IMR-90 (cell line): ENCODE results near the gene PRKN. TPM values are rescaled to one million over a fixed set of nuclear protein-coding genes. Genes with fewer than 3 reads are reported as not detected.

Experiments used
- ATAC-seq: fragments of 200-7000 bp; cut with Tn5 transposase; 2 replicates; pipeline ENCODE4 v1.9.1; 2020; ENCODE audit warnings: low read depth, mild to moderate bottlenecking, moderate library complexity
- BruUV-seq: library from RNA; stranded (reverse); fragments of 400-500 nt; replicated peaks from 2 replicates; lab custom pipeline; 2021; lab: Mats Ljungman, UMichigan
- CTCF ChIA-PET: fragments of 300-600 bp; formaldehyde crosslinking; extraction: SDS; loops from one replicate; lab custom pipeline; 2021; ENCODE audit warnings: antibody characterized with exemption; lab: Yijun Ruan, JAX
- POLR2A ChIA-PET: fragments of 300-600 bp; sonication (Branson Sonifier 250); formaldehyde crosslinking; loops from one replicate; lab custom pipeline; 2022; ENCODE audit warnings: antibody characterized with exemption; ENCODE audit not compliant: unreplicated experiment; lab: Charles Lee
- DNase-seq: peaks from one replicate; pipeline ENCODE4 v3.0.0; 2013
- H2AFZ ChIP-seq: replicated peaks from 2 replicates; pipeline ENCODE3; 2013; ENCODE audit warnings: low read length, mild to moderate bottlenecking; ENCODE audit not compliant: poor library complexity
- H2AK5ac ChIP-seq: 2 replicates; pipeline ENCODE4 v1.6.1; 2013; ENCODE audit warnings: low read depth, low read length, inconsistent platforms
- H2AK9ac ChIP-seq: replicated peaks from 2 replicates; pipeline ENCODE3; 2013; ENCODE audit warnings: mild to moderate bottlenecking, low read depth, low read length, moderate library complexity; ENCODE audit not compliant: poor library complexity
- H2BK120ac ChIP-seq: 2 replicates; pipeline ENCODE4 v1.6.1; 2013; ENCODE audit warnings: low read depth, low read length, inconsistent platforms
- H2BK15ac ChIP-seq: 3 replicates; pipeline ENCODE4 v1.6.1; 2013; ENCODE audit warnings: low read depth, low read length, inconsistent platforms
- H2BK20ac ChIP-seq: 2 replicates; pipeline ENCODE4 v1.6.1; 2013; ENCODE audit warnings: low read depth, mild to moderate bottlenecking, inconsistent platforms, low read length, moderate library complexity
- H2BK5ac ChIP-seq: 2 replicates; pipeline ENCODE4 v1.6.1; 2013; ENCODE audit warnings: mild to moderate bottlenecking, low read depth, low read length, inconsistent platforms; ENCODE audit not compliant: poor library complexity, severe bottlenecking
- H3K14ac ChIP-seq: replicated peaks from 2 replicates; pipeline ENCODE4 v1.6.1; 2013; ENCODE audit warnings: low read depth, low read length, inconsistent platforms
- H3K18ac ChIP-seq: 2 replicates; pipeline ENCODE4 v1.6.1; 2013; ENCODE audit warnings: low read depth, low read length, control low read depth
- H3K23ac ChIP-seq: 2 replicates; pipeline ENCODE4 v1.6.1; 2013; ENCODE audit warnings: low read depth, low read length, inconsistent platforms
- H3K27ac ChIP-seq: 2 replicates; pipeline ENCODE4 v1.5.1; 2013; ENCODE audit warnings: mild to moderate bottlenecking, control low read depth, low read length; ENCODE audit not compliant: insufficient read depth
- H3K27me3 ChIP-seq: 2 replicates; pipeline ENCODE4 v1.6.1; 2013; ENCODE audit warnings: low read length; ENCODE audit not compliant: control insufficient read depth, insufficient read depth
- H3K36me3 ChIP-seq: 2 replicates; pipeline ENCODE4 v1.6.1; 2013; ENCODE audit warnings: low read length, mixed read lengths; ENCODE audit not compliant: control insufficient read depth, insufficient read depth
- H3K4ac ChIP-seq: 2 replicates; pipeline ENCODE4 v1.6.1; 2013; ENCODE audit warnings: low read depth, low read length, inconsistent platforms
- H3K4me1 ChIP-seq: 2 replicates; pipeline ENCODE4 v1.6.1; 2013; ENCODE audit warnings: low read length, mixed read lengths; ENCODE audit not compliant: control insufficient read depth, insufficient read depth
- H3K4me2 ChIP-seq: 2 replicates; pipeline ENCODE4 v1.6.1; 2013; ENCODE audit warnings: low read depth, mild to moderate bottlenecking, control low read depth, low read length, moderate library complexity
- H3K4me3 ChIP-seq: 2 replicates; pipeline ENCODE4 v1.5.1; 2013; ENCODE audit warnings: low read depth, mild to moderate bottlenecking, control low read depth, low read length, moderate library complexity; ENCODE audit not compliant: insufficient read depth
- H3K56ac ChIP-seq: 2 replicates; pipeline ENCODE4 v1.6.1; 2013; ENCODE audit warnings: low read length, inconsistent platforms; ENCODE audit not compliant: insufficient read depth; ENCODE audit errors: extremely low read depth
- H3K79me1 ChIP-seq, 2 experiments: 2 replicates each; pipeline ENCODE4 v1.6.1; 2013; ENCODE audit warnings: low read length in 2 of 2, inconsistent platforms in 1 of 2, low read depth in 1 of 2
- H3K9ac ChIP-seq: 2 replicates; pipeline ENCODE4 v1.6.1; 2013; ENCODE audit warnings: low read depth, low read length, control low read depth
- H3K9me1 ChIP-seq: 2 replicates; pipeline ENCODE4 v1.6.1; 2013; ENCODE audit warnings: low read length, inconsistent platforms; ENCODE audit not compliant: insufficient read depth
- H3K9me3 ChIP-seq: 2 replicates; pipeline ENCODE4 v1.6.1; 2013; ENCODE audit warnings: low read length; ENCODE audit not compliant: control insufficient read depth, insufficient read depth
- H4K20me1 ChIP-seq: 2 replicates; pipeline ENCODE4 v1.6.1; 2013; ENCODE audit warnings: low read length, inconsistent platforms; ENCODE audit not compliant: insufficient read depth
- H4K5ac ChIP-seq: 2 replicates; pipeline ENCODE4 v1.6.1; 2013; ENCODE audit warnings: mild to moderate bottlenecking, low read depth, low read length, control low read depth
- H4K8ac ChIP-seq, 2 experiments: 2 replicates each; pipeline ENCODE4 v1.6.1; 2013; ENCODE audit warnings: low read depth in 2 of 2, low read length in 2 of 2, control low read depth in 1 of 2, inconsistent platforms in 1 of 2
- H4K91ac ChIP-seq: 2 replicates; pipeline ENCODE4 v1.6.1; 2013; ENCODE audit warnings: low read depth, low read length, inconsistent platforms; ENCODE audit not compliant: insufficient read depth
- BHLHE40 ChIP-seq: fragments of 150-350 bp; IDR thresholded peaks from 2 replicates; pipeline ENCODE4 v1.6.1; 2016; ENCODE audit warnings: mild to moderate bottlenecking, low read depth, low read length
- CEBPB ChIP-seq: IDR thresholded peaks from 2 replicates; pipeline ENCODE4 v1.6.1; 2012; ENCODE audit warnings: low read depth, low read length, improper control_type of control experiment
- CHD1 ChIP-seq: IDR thresholded peaks from 2 replicates; pipeline ENCODE4 v1.6.1; 2012; ENCODE audit warnings: low read depth, low read length, improper control_type of control experiment
- FOS ChIP-seq: fragments of 150-350 bp; IDR thresholded peaks from 2 replicates; pipeline ENCODE4 v1.6.1; 2016; ENCODE audit warnings: low read depth, low read length
- MAFK ChIP-seq: IDR thresholded peaks from 2 replicates; pipeline ENCODE4 v1.6.1; 2012; ENCODE audit warnings: low read depth, low read length, improper control_type of control experiment
- MAZ ChIP-seq: IDR thresholded peaks from 2 replicates; pipeline ENCODE4 v1.6.1; 2012; ENCODE audit warnings: low read depth, mild to moderate bottlenecking, low read length, improper control_type of control experiment, moderate library complexity, borderline replicate concordance
- MXI1 ChIP-seq: IDR thresholded peaks from 2 replicates; pipeline ENCODE4 v1.6.1; 2012; ENCODE audit warnings: low read depth, mild to moderate bottlenecking, low read length, moderate library complexity, borderline replicate concordance
- NFE2L2 ChIP-seq: fragments of 150-350 bp; IDR thresholded peaks from 2 replicates; pipeline ENCODE4 v1.6.1; 2016; ENCODE audit warnings: low read depth, mild to moderate bottlenecking, low read length
- POLR2A ChIP-seq: IDR thresholded peaks from 2 replicates; pipeline ENCODE4 v1.6.1; 2012; ENCODE audit warnings: mild to moderate bottlenecking, low read depth, low read length
- RAD21 ChIP-seq: IDR thresholded peaks from 2 replicates; pipeline ENCODE4 v1.6.1; 2012; ENCODE audit warnings: low read length, improper control_type of control experiment
- RCOR1 ChIP-seq: IDR thresholded peaks from 2 replicates; pipeline ENCODE4 v1.6.1; 2012; ENCODE audit warnings: mild to moderate bottlenecking, low read length, improper control_type of control experiment; ENCODE audit not compliant: insufficient replicate concordance
- RFX5 ChIP-seq: IDR thresholded peaks from 2 replicates; pipeline ENCODE4 v1.8.0; 2012; ENCODE audit warnings: low read depth, mild to moderate bottlenecking, low read length, moderate library complexity
- SMC3 ChIP-seq: fragments of 150-350 bp; IDR thresholded peaks from 2 replicates; pipeline ENCODE4 v1.6.1; 2016; ENCODE audit warnings: low read depth, mild to moderate bottlenecking, antibody characterized with exemption, low read length, moderate library complexity
- dilution Hi-C: fragments of 300-500 bp; cut with HindIII; formaldehyde crosslinking; loops from one replicate; pipeline ENCODE4 v1.14.3; 2018; ENCODE audit warnings: low sequenced_read_pairs; ENCODE audit not compliant: unreplicated experiment
- in situ Hi-C: fragments of 300-500 bp; cut with MboI; formaldehyde crosslinking; loops from 3 replicates; pipeline ENCODE4 v1.14.3; 2019; ENCODE audit warnings: low sequenced_read_pairs, inconsistent platforms, mixed read lengths
- intact Hi-C: fragments of 100-400 bp; cut with micrococcal nuclease; formaldehyde crosslinking; loops from 2 replicates; pipeline ENCODE4 v1.10.0; 2022
- polyA plus RNA-seq, 3 experiments: library from polyadenylated mRNA; depleted of rRNA; stranded (reverse); fragments of >200 nt; gene quantifications; 2 replicates each; pipeline ENCODE4 v1.2.3, GENCODE V29; 2012; ENCODE audit warnings: low replicate concordance in 1 of 3
- total RNA-seq: library from RNA; depleted of rRNA; stranded (reverse); fragments of >200 nt; gene quantifications from 2 replicates; pipeline ENCODE4 v1.2.3, GENCODE V29; 2012
- TF ChIP-seq, protein P1 (sequence below): fragments of 150-350 bp; IDR thresholded peaks from 2 replicates; pipeline ENCODE4 v1.6.1; 2017; ENCODE audit warnings: mild to moderate bottlenecking, antibody characterized with exemption, low read length, low read depth
- TF ChIP-seq, protein P2 (sequence below): conservative IDR thresholded peaks from 2 replicates; pipeline ENCODE4 v1.5.1; 2012; ENCODE audit warnings: mild to moderate bottlenecking, low read depth, low read length, improper control_type of control experiment
- TF ChIP-seq, protein P3 (sequence below): fragments of 150-350 bp; IDR thresholded peaks from 2 replicates; pipeline ENCODE4 v1.6.1; 2016; ENCODE audit warnings: low read depth, mild to moderate bottlenecking, low read length, moderate library complexity, borderline replicate concordance

Gene PRKN
- total and polyA plus RNA-seq, 2 of the 4 experiments (the other 2 are of a cell fraction), result 0.15 to 0.18 TPM

DNA sequence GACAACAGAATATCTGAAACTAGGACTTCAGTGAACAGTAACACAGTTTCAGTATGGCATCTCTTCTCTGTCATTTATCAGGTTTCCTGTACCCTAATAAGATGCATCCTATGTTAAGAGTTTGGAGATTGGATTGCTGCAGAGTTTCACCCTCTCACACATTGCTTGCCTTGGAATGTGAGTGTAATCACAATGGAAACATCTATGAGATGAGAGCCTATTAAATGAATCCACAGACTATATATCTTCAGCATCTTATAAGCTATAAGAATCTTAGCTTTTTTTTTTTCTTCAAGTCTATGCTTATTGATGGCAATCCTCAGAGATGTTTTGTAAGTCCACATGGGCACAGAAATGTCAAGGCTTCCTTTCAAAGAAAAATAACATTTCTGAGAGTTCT is 292.5 kb downstream of the PRKN start:
- TF ChIP-seq, protein P1, sequence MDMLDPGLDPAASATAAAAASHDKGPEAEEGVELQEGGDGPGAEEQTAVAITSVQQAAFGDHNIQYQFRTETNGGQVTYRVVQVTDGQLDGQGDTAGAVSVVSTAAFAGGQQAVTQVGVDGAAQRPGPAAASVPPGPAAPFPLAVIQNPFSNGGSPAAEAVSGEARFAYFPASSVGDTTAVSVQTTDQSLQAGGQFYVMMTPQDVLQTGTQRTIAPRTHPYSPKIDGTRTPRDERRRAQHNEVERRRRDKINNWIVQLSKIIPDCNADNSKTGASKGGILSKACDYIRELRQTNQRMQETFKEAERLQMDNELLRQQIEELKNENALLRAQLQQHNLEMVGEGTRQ, result no peak
- TF ChIP-seq MAZ, result no peak
- TF ChIP-seq, protein P2, sequence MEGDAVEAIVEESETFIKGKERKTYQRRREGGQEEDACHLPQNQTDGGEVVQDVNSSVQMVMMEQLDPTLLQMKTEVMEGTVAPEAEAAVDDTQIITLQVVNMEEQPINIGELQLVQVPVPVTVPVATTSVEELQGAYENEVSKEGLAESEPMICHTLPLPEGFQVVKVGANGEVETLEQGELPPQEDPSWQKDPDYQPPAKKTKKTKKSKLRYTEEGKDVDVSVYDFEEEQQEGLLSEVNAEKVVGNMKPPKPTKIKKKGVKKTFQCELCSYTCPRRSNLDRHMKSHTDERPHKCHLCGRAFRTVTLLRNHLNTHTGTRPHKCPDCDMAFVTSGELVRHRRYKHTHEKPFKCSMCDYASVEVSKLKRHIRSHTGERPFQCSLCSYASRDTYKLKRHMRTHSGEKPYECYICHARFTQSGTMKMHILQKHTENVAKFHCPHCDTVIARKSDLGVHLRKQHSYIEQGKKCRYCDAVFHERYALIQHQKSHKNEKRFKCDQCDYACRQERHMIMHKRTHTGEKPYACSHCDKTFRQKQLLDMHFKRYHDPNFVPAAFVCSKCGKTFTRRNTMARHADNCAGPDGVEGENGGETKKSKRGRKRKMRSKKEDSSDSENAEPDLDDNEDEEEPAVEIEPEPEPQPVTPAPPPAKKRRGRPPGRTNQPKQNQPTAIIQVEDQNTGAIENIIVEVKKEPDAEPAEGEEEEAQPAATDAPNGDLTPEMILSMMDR, result no peak
- no peak for TF ChIP-seq BHLHE40
- no peak for TF ChIP-seq MXI1
- TF ChIP-seq FOS, result no peak
- no peak for TF ChIP-seq NFE2L2
- TF ChIP-seq RAD21, result no peak
- no peak for TF ChIP-seq CHD1
- TF ChIP-seq MAFK, result no peak
- no peak for TF ChIP-seq CEBPB
- TF ChIP-seq, protein P3, sequence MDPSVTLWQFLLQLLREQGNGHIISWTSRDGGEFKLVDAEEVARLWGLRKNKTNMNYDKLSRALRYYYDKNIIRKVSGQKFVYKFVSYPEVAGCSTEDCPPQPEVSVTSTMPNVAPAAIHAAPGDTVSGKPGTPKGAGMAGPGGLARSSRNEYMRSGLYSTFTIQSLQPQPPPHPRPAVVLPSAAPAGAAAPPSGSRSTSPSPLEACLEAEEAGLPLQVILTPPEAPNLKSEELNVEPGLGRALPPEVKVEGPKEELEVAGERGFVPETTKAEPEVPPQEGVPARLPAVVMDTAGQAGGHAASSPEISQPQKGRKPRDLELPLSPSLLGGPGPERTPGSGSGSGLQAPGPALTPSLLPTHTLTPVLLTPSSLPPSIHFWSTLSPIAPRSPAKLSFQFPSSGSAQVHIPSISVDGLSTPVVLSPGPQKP, result no peak
- no peak for TF ChIP-seq POLR2A
- TF ChIP-seq SMC3, result no peak
- TF ChIP-seq RFX5, result no peak
- TF ChIP-seq RCOR1, result no peak
- no peak overlapping the region for H3K23ac ChIP-seq
- no peak overlapping the region for H2BK120ac ChIP-seq
- H3K27me3 ChIP-seq, result no peaks in the 10 kb centered on the region
- no peaks in the 10 kb centered on the region for H3K9me1 ChIP-seq
- H2BK20ac ChIP-seq, result no peak overlapping the region
- no peak overlapping the region for H3K4me3 ChIP-seq
- no peak overlapping the region for H3K4ac ChIP-seq
- no peaks in the 10 kb centered on the region for H3K79me1 ChIP-seq
- no peak overlapping the region for H3K9ac ChIP-seq
- no peaks in the 10 kb centered on the region for H3K36me3 ChIP-seq
- POLR2A ChIA-PET, result no interaction called here
- no peak overlapping the region for H2BK15ac ChIP-seq
- H3K56ac ChIP-seq, result no peak overlapping the region
- no peaks in the 10 kb centered on the region for H4K20me1 ChIP-seq
- ATAC-seq (no peak), DNase-seq (no peak)
- H2BK5ac ChIP-seq, result no peak overlapping the region
- no peaks in the 10 kb centered on the region for H3K4me1 ChIP-seq
- in situ Hi-C loops, result no loop called here
- dilution Hi-C loops, result no loop called here
- no peak overlapping the region for H4K5ac ChIP-seq
- no peak overlapping the region for H3K18ac ChIP-seq
- no peak overlapping the region for H2AK5ac ChIP-seq
- no peak overlapping the region for H3K27ac ChIP-seq
- CTCF ChIA-PET, result no interaction called here
- no peak overlapping the region for H2AFZ ChIP-seq
- H3K4me2 ChIP-seq, result no peak overlapping the region
- H3K14ac ChIP-seq, result no peak overlapping the region
- no TSS peak for BruUV-seq
- peaks cover 4% of the 10 kb centered on the region for H3K9me3 ChIP-seq
- intact Hi-C loops, result no loop called here
- H2AK9ac ChIP-seq, result no peak overlapping the region
- no peak overlapping the region for H4K8ac ChIP-seq
- H4K91ac ChIP-seq, result no peak overlapping the region
